HG02571 (cell line): ENCODE results near the gene GRAMD1B.

Source experiments
- ATAC-seq: cut with Tn5 transposase; IDR thresholded peaks from one replicate; pipeline ENCODE4 v1.9.1; 2021; ENCODE audit warnings: mild to moderate bottlenecking, moderate library complexity; ENCODE audit not compliant: unreplicated experiment

The GRAMD1B gene

GRCh38 chr11:123429913-123430720, at the start of gene GRAMD1B:
Gene GRAMD1B (plus strand): TSS chr11:123430269. CDS start chr11:123430793, 524 bp downstream.
- no peak for ATAC-seq

GRCh38 chr11:123381149-123381548, 48.9 kb upstream of the GRAMD1B start:
- ATAC-seq: no peak

- peak; percentile 69 for ATAC-seq
These were observed 48.1 kb upstream of the GRAMD1B start for GRCh38 chr11:123381817-123382554.

GRCh38 chr11:123382555-123383074, 47.5 kb upstream of the GRAMD1B start:
- no peak for ATAC-seq

- ATAC-seq: no peak
These were observed 46.0 kb upstream of the GRAMD1B start for GRCh38 chr11:123384116-123384515.

GRCh38 chr11:123386796-123387510, 43.1 kb upstream of the GRAMD1B start:
- no peak for ATAC-seq

GRCh38 chr11:123388640-123389039, 41.4 kb upstream of the GRAMD1B start:
- no peak for ATAC-seq

GRCh38 chr11:123390146-123390545, 39.9 kb upstream of the GRAMD1B start:
- ATAC-seq: no peak

- no peak for ATAC-seq
These were observed 38.3 kb upstream of the GRAMD1B start for GRCh38 chr11:123391646-123392348.

- no peak for ATAC-seq
These were observed 37.6 kb upstream of the GRAMD1B start for GRCh38 chr11:123392431-123392830.

- no peak for ATAC-seq
These were observed 37.2 kb upstream of the GRAMD1B start for GRCh38 chr11:123392844-123393243.

GRCh38 chr11:123393312-123393927, 36.6 kb upstream of the GRAMD1B start:
- no peak for ATAC-seq

- no peak for ATAC-seq
These were observed 25.4 kb upstream of the GRAMD1B start for GRCh38 chr11:123404676-123405075.

- no peak for ATAC-seq
These were observed 24.9 kb upstream of the GRAMD1B start for GRCh38 chr11:123405123-123405592.

- ATAC-seq: peak; percentile 68
These were observed 23.5 kb upstream of the GRAMD1B start for GRCh38 chr11:123406441-123407129.

- ATAC-seq: peak; percentile 58
These were observed 22.7 kb upstream of the GRAMD1B start for GRCh38 chr11:123407130-123407995.

- ATAC-seq: no peak
These were observed 22.0 kb upstream of the GRAMD1B start for GRCh38 chr11:123407996-123408597.
